Gastrocnemius medialis (tissue), 4 donors: ENCODE data around the gene METTL23. TPM values are rescaled to one million over a fixed set of nuclear protein-coding genes. Genes with fewer than 3 reads are reported as not detected.
"Not testable (repeated sequence)": the region's sequence is repeated elsewhere in the genome, so short reads cannot be mapped to it uniquely, and the experiment has no call there.

Experiments used
- ATAC-seq, 2 donors: fragments of 150-250 bp; one replicate each; pipeline ENCODE4 v1.9.1; 2016
- DNase-seq, 2 donors: peaks; one replicate each; pipeline ENCODE4 v3.0.0-alpha.2; 2019
- H3K27ac ChIP-seq, 4 donors: fragments of 200-600 bp; sonication (generic); 1 replicate in 1 of 4; 2 replicates in 3 of 4; pipeline ENCODE4 v1.5.1; 2016 to 2018; ENCODE audit warnings: mild to moderate bottlenecking in 2 of 4, moderate library complexity in 1 of 4
- H3K27me3 ChIP-seq, 3 donors: fragments of 200-600 bp; sonication (generic) in 2 of 3; 1 replicate in 1 of 3; 2 replicates in 2 of 3; pipeline versions ENCODE4 v1.5.1 to v1.6.0; 2016 to 2019; ENCODE audit warnings: mild to moderate bottlenecking in 1 of 3, moderate library complexity in 1 of 3
- H3K36me3 ChIP-seq, 2 donors: fragments of 200-600 bp; sonication (generic) in 1 of 2; one replicate each; pipeline ENCODE4 v1.5.1; 2017 to 2018
- H3K4me1 ChIP-seq, 2 donors: fragments of 200-600 bp; sonication (generic) in 1 of 2; one replicate each; pipeline ENCODE4 v1.5.1; 2016 to 2017; ENCODE audit warnings: mild to moderate bottlenecking in 2 of 2
- H3K4me3 ChIP-seq, 4 donors: fragments of 200-600 bp; sonication (generic) in 3 of 4; 1 replicate in 1 of 4; 2 replicates in 3 of 4; pipeline ENCODE4 v1.5.1; 2016 to 2019; ENCODE audit warnings: mild to moderate bottlenecking in 2 of 4
- H3K9me3 ChIP-seq, 3 donors: fragments of 200-600 bp; sonication (generic) in 2 of 3; 1 replicate in 1 of 3; 2 replicates in 2 of 3; pipeline ENCODE4 v1.5.1; 2016 to 2019
- CTCF ChIP-seq, 5 experiments: fragments of 450-650 bp in 3 of 5; fragments of 200-600 bp in 2 of 5; sonication (generic) in 2 of 5; IDR thresholded peaks in 4 of 5; conservative IDR thresholded peaks in 1 of 5; 1 replicate in 4 of 5; 2 replicates in 1 of 5; pipeline ENCODE4 v1.5.1; 2016 to 2019; ENCODE audit warnings: antibody characterized with exemption in 5 of 5, mild to moderate bottlenecking in 3 of 5, moderate library complexity in 3 of 5
- POLR2A ChIP-seq, 2 donors: fragments of 450-650 bp; IDR thresholded peaks; one replicate each; pipeline ENCODE4 v1.6.1; 2017; ENCODE audit warnings: antibody characterized with exemption in 2 of 2, mild to moderate bottlenecking in 2 of 2, moderate library complexity in 2 of 2
- in situ Hi-C, 4 donors: fragments of 200-750 bp; cut with MboI; loops; one replicate each; pipeline versions ENCODE4 v1.15.0 to v1.8.0; 2017; ENCODE audit warnings: low sequenced_read_pairs in 4 of 4
- intact Hi-C: fragments of 100-400 bp; cut with DNase I; formaldehyde crosslinking; loops from one replicate; pipeline ENCODE4 v1.15.1; 2023; ENCODE audit warnings: low total_unique reads
- total RNA-seq, 4 donors: library from RNA; depleted of rRNA; stranded (reverse); fragments of >200 nt; gene quantifications; one replicate each; pipeline versions ENCODE4 v1.1.0 to v1.2.3, GENCODE V29; 2016

The METTL23 gene
- total RNA-seq, 4 donors from 2014 or later: 23.9 to 35.5 (median 29.7) TPM

- in situ Hi-C loops: no loop called here
- ATAC-seq (peak; percentile 31), DNase-seq (peak; percentile 54 to 77)
- peaks cover 3 to 42% of the 10 kb centered on the region in 2 donors for H3K36me3 ChIP-seq
- peak overlapping the region; percentile 82 to 99 (median 93) for H3K4me3 ChIP-seq
- intact Hi-C loops: loop anchor here (1.0 to 10.0 kb wide), 2 partner anchors 10 to 472 kb away; partner anchors contain the start of genes JMJD6, METTL23 and UBALD2
- no peaks in the 10 kb centered on the region for H3K27me3 ChIP-seq
- H3K27ac ChIP-seq: peak overlapping the region; percentile 96 to 99 (median 99)
- TF ChIP-seq CTCF (IDR thresholded peaks at IDR 0.05 in 4 of 5, conservative IDR thresholded peaks at IDR 0.05 in 1 of 5) (peak in 4 of 5 experiments; percentile 21 to 39 (median 34)), POLR2A (IDR thresholded peaks at IDR 0.05) (peak; percentile 0 to 39)
- H3K4me1 ChIP-seq: peaks cover 63 to 76% of the 10 kb centered on the region in 2 donors
- H3K9me3 ChIP-seq: no peaks in the 10 kb centered on the region
Observed at GRCh38 chr17:76736349-76737081, 9.9 kb downstream of the METTL23 start.

- TF ChIP-seq CTCF (IDR thresholded peaks at IDR 0.05 in 4 of 5, conservative IDR thresholded peaks at IDR 0.05 in 1 of 5): no peak
- peak; percentile 99 to 100 for TF ChIP-seq POLR2A (IDR thresholded peaks at IDR 0.05)
- peak within 1 kb of the TSS; percentile 96 to 99 (median 99) for H3K27ac ChIP-seq
- in situ Hi-C loops: no loop called here
- peak; percentile 74 to 76 for ATAC-seq
- intact Hi-C loops: loop anchor here (1.0 to 10.0 kb wide), 2 partner anchors 11 to 472 kb away; partner anchors contain the start of genes JMJD6, METTL23 and UBALD2
- peak; percentile 97 to 98 for DNase-seq
- H3K4me3 ChIP-seq: peak within 1 kb of the TSS; percentile 82 to 99 (median 93)
- no peaks in the 10 kb centered on the region for H3K9me3 ChIP-seq
- H3K36me3 ChIP-seq: peaks cover 3 to 36% of the 10 kb centered on the region in 2 donors
- peaks cover 63 to 76% of the 10 kb centered on the region in 2 donors for H3K4me1 ChIP-seq
- no peaks in the 10 kb centered on the region for H3K27me3 ChIP-seq
Observed at GRCh38 chr17:76737082-76737675, 10.5 kb downstream of the METTL23 start, which contains the start of gene SRSF2. Gene SRSF2 (minus strand): TSS chr17:76737331. CDS start chr17:76737160, 171 bp downstream.

- in situ Hi-C loops: no loop called here
- intact Hi-C loops: loop anchor here (1.0 to 10.0 kb wide), 2 partner anchors 12 to 473 kb away; partner anchors contain the start of genes JMJD6, METTL23 and UBALD2
- peak in 1 of 5 experiments; percentile 25 for TF ChIP-seq CTCF (IDR thresholded peaks at IDR 0.05 in 4 of 5, conservative IDR thresholded peaks at IDR 0.05 in 1 of 5)
- peak; percentile 70 to 88 for TF ChIP-seq POLR2A (IDR thresholded peaks at IDR 0.05)
- ATAC-seq: peak; percentile 66 to 67
- peaks cover 63 to 75% of the 10 kb centered on the region in 2 donors for H3K4me1 ChIP-seq
- DNase-seq: peak; percentile 86 to 92
- no peaks in the 10 kb centered on the region for H3K27me3 ChIP-seq
- H3K9me3 ChIP-seq: no peaks in the 10 kb centered on the region
- H3K27ac ChIP-seq: peak within 1 kb of the TSS; percentile 96 to 99 (median 99)
- peaks cover 3 to 29% of the 10 kb centered on the region in 2 donors for H3K36me3 ChIP-seq
- peak within 1 kb of the TSS; percentile 82 to 99 (median 93) for H3K4me3 ChIP-seq
Observed at GRCh38 chr17:76737676-76738467, 11.2 kb downstream of the METTL23 start, which contains the start of gene MFSD11. Gene MFSD11 (plus strand): TSS chr17:76738119. CDS start chr17:76738353, 234 bp downstream.

GRCh38 chr17:76738468-76738850 is 11.8 kb downstream of the METTL23 start:
- Histone ChIP-seq H3K9me3 (no peaks in the 10 kb centered on the region), H3K4me1 (peaks cover 62 to 72% of the 10 kb centered on the region in 2 donors), H3K4me3 (peak overlapping the region; percentile 79 to 95 (median 86)), H3K27me3 (no peaks in the 10 kb centered on the region), H3K27ac (peak overlapping the region; percentile 96 to 99 (median 99)), H3K36me3 (peaks cover 2 to 24% of the 10 kb centered on the region in 2 donors)
- DNase-seq (no peak), ATAC-seq (no peak)
- no peak for TF ChIP-seq CTCF (IDR thresholded peaks at IDR 0.05 in 4 of 5, conservative IDR thresholded peaks at IDR 0.05 in 1 of 5)
- no peak for TF ChIP-seq POLR2A (IDR thresholded peaks at IDR 0.05)
- in situ Hi-C loops (no loop called here), intact Hi-C loops (loop anchor here (10.0 kb wide), 1 partner anchor 474 kb away; the partner anchor contains the start of gene UBALD2)

GRCh38 chr17:76739568-76740115 is 13.0 kb downstream of the METTL23 start:
- H3K36me3 ChIP-seq: peaks cover 0 to 24% of the 10 kb centered on the region in 2 donors
- H3K27ac ChIP-seq: peak overlapping the region; percentile 96 to 99 (median 99)
- H3K27me3 ChIP-seq, DNase-seq, H3K9me3 ChIP-seq, ATAC-seq, in situ Hi-C loops: not testable (repeated sequence)
- H3K4me3 ChIP-seq: peak overlapping the region; percentile 17 to 91 (median 80)
- intact Hi-C loops: loop anchor here (10.0 kb wide), 1 partner anchor 475 kb away; the partner anchor contains the start of gene UBALD2
- H3K4me1 ChIP-seq: peaks cover 54 to 62% of the 10 kb centered on the region in 2 donors
